ENCODE results near the gene TP53.

The TP53 gene

GRCh38 chr17:7687072-7687907, at the start of gene TP53:
TP53 (minus strand) TSS chr17:7687490; CDS start chr17:7676594, 10,896 bp downstream.
- DNase-seq, result peak in 57 of 58 donors; percentile 20 to 93 (median 84)

GRCh38 chr17:7732981-7733539, 45.8 kb upstream of the TP53 start:
- no peak for DNase-seq

GRCh38 chr17:7729816-7730215, 42.5 kb upstream of the TP53 start:
- DNase-seq, result no peak

- no peak for DNase-seq
These were observed 40.6 kb upstream of the TP53 start for GRCh38 chr17:7727886-7728285.

- no peak for DNase-seq
These were observed 34.3 kb upstream of the TP53 start for GRCh38 chr17:7721612-7722011.

- peak in 9 of 58 donors; percentile 3 to 54 (median 22) for DNase-seq
These were observed 32.8 kb upstream of the TP53 start for GRCh38 chr17:7720125-7720524.

GRCh38 chr17:7719661-7720060, 32.4 kb upstream of the TP53 start:
- no peak for DNase-seq

GRCh38 chr17:7717756-7718350, 30.6 kb upstream of the TP53 start:
- DNase-seq, result peak in 12 of 58 donors; percentile 6 to 39 (median 23)

- peak in 53 of 58 donors; percentile 34 to 89 (median 73) for DNase-seq
These were observed 29.8 kb upstream of the TP53 start, which contains the start of gene DNAH2 for GRCh38 chr17:7716901-7717755. DNAH2 (plus strand) TSS chr17:7717744; CDS start chr17:7719735, 1,991 bp downstream.

GRCh38 chr17:7715936-7716886, 28.9 kb upstream of the TP53 start:
- peak in 3 of 58 donors; percentile 12 to 50 (median 44) for DNase-seq

- DNase-seq, result no peak
These were observed 27.7 kb upstream of the TP53 start for GRCh38 chr17:7714721-7715594.

GRCh38 chr17:7713782-7714181, 26.5 kb upstream of the TP53 start:
- no peak for DNase-seq

- peak in 4 of 58 donors; percentile 7 to 40 (median 20) for DNase-seq
These were observed 25.0 kb upstream of the TP53 start for GRCh38 chr17:7712111-7712771.

- DNase-seq, result no peak
These were observed 23.9 kb upstream of the TP53 start for GRCh38 chr17:7711051-7711755.

GRCh38 chr17:7710301-7710700, 23.0 kb upstream of the TP53 start:
- DNase-seq, result no peak

- DNase-seq, result no peak
These were observed 21.7 kb upstream of the TP53 start for GRCh38 chr17:7709031-7709430.

GRCh38 chr17:7707858-7708750, 20.8 kb upstream of the TP53 start:
- no peak for DNase-seq
